GM13977 (cell line): ENCODE measurements around the gene GPAM.

ENCODE experiments used
- DNase-seq: peaks from one replicate; pipeline ENCODE4 v3.0.0; 2012; ENCODE audit warnings: low spot score
- in situ Hi-C: fragments of 300-500 bp; cut with MboI; formaldehyde crosslinking; loops from one replicate; pipeline ENCODE4 v1.12.0; 2022; ENCODE audit warnings: low sequenced_read_pairs, low pct_unique_long_range_greater_than_20kb, mixed read lengths, inconsistent platforms; ENCODE audit not compliant: unreplicated experiment
- TF ChIP-seq, protein P1 (sequence below): IDR thresholded peaks from 2 replicates; pipeline ENCODE4 v1.5.1; 2012; ENCODE audit warnings: mild to moderate bottlenecking, control low read depth; ENCODE audit not compliant: insufficient read depth; ENCODE audit errors: extremely low read depth, missing control alignments

GPAM gene

DNA sequence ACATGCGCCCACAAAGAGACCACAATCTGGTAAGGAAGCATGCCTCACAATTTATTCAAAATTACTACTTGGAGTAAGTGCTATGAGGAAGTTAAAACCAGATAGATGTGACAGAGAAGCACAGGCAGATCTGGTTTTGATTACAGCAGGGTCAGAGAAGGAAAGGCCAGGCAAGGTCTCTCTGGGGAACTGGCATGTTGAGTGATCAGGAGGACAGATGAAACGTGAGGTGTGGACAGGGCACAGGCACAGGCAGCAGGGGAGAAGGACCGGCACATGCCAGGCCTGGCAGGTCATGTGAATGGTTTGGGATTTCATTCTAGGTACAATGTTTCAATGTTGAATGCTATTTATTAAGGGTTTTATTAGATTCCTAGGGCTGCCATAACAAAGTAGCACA, 51.6 kb downstream of the GPAM start:
- in situ Hi-C loops, result loop anchor here (10.0 kb wide), 1 partner anchor 183 kb away; no protein-coding TSS in a partner anchor
- DNase-seq, result no peak
- TF ChIP-seq, protein P1, sequence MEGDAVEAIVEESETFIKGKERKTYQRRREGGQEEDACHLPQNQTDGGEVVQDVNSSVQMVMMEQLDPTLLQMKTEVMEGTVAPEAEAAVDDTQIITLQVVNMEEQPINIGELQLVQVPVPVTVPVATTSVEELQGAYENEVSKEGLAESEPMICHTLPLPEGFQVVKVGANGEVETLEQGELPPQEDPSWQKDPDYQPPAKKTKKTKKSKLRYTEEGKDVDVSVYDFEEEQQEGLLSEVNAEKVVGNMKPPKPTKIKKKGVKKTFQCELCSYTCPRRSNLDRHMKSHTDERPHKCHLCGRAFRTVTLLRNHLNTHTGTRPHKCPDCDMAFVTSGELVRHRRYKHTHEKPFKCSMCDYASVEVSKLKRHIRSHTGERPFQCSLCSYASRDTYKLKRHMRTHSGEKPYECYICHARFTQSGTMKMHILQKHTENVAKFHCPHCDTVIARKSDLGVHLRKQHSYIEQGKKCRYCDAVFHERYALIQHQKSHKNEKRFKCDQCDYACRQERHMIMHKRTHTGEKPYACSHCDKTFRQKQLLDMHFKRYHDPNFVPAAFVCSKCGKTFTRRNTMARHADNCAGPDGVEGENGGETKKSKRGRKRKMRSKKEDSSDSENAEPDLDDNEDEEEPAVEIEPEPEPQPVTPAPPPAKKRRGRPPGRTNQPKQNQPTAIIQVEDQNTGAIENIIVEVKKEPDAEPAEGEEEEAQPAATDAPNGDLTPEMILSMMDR, result no peak

DNA sequence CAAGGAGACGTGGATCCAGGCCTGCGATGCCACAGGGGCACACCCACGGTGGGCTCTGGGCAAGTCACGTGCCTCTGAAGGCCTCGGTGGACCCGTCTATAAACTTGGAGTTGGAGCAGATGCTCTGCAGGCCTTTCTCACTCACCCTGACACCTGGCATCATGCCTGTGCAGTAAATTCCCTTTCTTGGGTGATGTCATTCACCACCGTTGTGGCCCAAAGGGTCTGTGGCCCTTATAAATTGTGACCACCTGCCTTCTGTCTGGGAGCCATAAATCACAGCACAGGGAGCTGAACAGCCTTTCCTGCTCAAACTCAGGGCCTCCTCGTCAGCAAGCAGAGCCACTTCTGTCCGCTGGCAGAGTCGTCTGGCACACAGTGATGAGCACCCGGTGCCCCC, 52.2 kb downstream of the GPAM start:
- in situ Hi-C loops, result loop anchor here (10.0 kb wide), 1 partner anchor 183 kb away; no protein-coding TSS in a partner anchor
- TF ChIP-seq, protein P1, result no peak
- DNase-seq, result no peak

DNA sequence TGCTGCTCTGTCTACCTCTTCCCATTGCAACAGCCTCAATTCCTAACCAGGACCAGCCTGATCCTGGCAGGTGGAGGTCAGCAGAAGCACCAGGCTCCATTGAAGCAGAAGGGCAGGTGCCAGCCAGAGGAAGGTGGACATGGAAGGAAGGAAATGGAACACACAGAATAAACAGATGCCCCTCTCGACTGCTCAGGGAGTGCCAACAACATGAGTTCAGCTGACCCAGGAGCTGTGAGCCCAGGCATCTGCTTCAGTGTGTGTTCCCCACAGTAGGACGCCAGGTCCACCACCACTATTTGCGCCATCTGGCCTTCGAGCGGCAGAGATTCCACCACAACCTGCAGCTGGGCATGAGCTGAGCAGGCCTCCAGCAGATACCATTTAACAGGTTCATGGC, 56.7 kb downstream of the GPAM start:
- TF ChIP-seq, protein P1, result no peak
- in situ Hi-C loops, result no loop called here
- DNase-seq, result no peak

DNA sequence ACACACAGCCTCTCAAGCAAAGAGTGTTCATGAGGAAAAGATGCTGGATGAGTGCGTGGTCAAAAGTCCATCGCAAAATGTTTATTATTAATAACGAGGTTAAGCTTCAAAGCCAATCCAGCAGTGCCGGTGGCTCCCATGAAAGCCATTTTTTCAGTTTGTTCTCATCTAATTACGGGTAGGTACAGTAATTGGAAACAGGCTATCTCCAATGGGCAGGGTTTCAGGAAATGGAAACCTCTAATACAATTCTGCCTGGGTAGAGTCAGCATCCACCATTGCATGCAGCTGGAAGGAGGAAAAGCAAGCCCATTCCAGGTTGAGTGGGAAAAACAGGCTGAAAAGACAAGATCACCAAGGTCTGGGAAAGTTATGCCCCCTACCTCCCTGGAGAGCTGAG, 57.4 kb downstream of the GPAM start:
- TF ChIP-seq, protein P1, result no peak
- in situ Hi-C loops, result no loop called here
- DNase-seq, result no peak

DNA sequence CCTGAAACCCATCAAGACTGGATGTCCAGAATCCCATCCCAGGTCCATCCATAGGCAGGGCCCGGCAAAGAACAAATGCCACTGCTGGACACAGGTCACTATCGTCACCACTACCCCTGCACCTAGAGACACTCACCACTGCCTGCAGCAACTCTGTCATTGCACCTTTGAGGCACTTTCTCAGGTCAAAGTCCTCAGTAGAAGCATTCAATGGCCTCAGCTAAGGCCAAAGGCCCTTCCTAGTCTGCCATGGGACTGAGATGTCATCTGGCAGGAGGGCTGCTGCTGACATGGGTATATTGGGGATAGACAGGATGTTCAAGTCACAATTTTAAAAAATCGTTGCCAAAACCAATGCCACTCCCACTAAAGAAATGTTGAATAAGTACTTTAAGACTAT, 58.7 kb downstream of the GPAM start:
- TF ChIP-seq, protein P1, result no peak
- no peak for DNase-seq
- in situ Hi-C loops, result no loop called here

DNA sequence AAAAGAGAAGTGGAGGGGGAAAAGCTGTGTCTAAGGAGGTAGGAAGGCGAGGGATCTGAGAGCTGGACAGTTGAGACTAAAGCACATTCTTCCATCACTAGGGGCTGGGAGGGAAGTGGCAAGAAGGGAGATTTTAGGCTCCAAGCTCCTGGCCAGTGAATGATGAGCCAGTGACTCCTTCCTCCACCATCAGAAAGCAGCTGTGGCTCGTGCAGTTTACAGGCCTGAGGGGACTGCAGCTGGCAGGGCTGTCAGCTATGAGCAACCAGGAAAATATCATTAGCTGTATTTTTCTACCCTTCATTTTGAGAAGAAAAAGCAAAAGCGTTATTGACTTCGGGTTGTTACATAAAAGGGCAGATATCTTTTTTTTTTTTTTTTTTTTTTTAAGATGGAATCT, 60.7 kb downstream of the GPAM start:
- in situ Hi-C loops, result no loop called here
- no peak for DNase-seq
- TF ChIP-seq, protein P1, result no peak

DNA sequence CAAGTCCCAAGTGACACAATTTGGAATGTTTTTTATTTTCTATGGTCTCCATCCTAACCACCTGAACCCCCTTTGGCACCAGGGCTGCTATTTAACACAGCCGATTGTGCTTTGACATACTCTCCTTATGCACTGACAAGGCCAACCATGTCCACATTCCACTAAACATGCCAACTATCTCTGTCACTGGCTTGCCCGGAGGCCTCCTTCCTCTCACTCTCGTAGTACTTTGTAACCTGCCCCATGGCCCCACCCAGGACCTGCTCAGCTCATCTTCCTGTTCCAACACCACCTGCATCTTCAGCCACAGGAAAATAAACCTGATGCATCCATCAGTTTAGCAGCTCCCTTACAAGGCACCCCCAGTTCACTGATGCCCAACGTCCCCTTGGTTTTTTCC, 63.1 kb downstream of the GPAM start:
- TF ChIP-seq, protein P1, result no peak
- DNase-seq, result no peak
- in situ Hi-C loops, result no loop called here
